Smooth muscle cell (in vitro differentiated cells): Measurements from ENCODE around the gene IGDCC3. TPM values are rescaled to one million over a fixed set of nuclear protein-coding genes. Genes with fewer than 3 reads are reported as not detected.

Experiments
- DNase-seq: peaks from one replicate; lab custom pipeline; 2025; ENCODE audit not compliant: unreplicated experiment; lab: John Stamatoyannopoulos, UW
- H2AFZ ChIP-seq: fragments of 200-600 bp; sonication (generic); 2 replicates; pipeline ENCODE4 v1.6.0; 2016; ENCODE audit warnings: antibody characterized with exemption, low read depth, mild to moderate bottlenecking
- H3F3A ChIP-seq: fragments of 200-600 bp; sonication (generic); 2 replicates; pipeline ENCODE4 v1.6.0; 2017; ENCODE audit warnings: antibody characterized with exemption, low read depth
- H3K27ac ChIP-seq: fragments of 200-600 bp; sonication (generic); 2 replicates; pipeline ENCODE4 v1.5.1; 2016; ENCODE audit warnings: low read depth, mild to moderate bottlenecking
- H3K27me3 ChIP-seq: fragments of 200-600 bp; sonication (generic); 2 replicates; pipeline ENCODE4 v1.6.1; 2016; ENCODE audit warnings: low read depth, mild to moderate bottlenecking
- H3K36me3 ChIP-seq: fragments of 200-600 bp; sonication (generic); 2 replicates; pipeline ENCODE4 v1.5.1; 2016; ENCODE audit warnings: low read depth
- H3K4me1 ChIP-seq: fragments of 200-600 bp; sonication (generic); 2 replicates; pipeline ENCODE4 v1.5.1; 2016; ENCODE audit warnings: low read depth
- H3K4me2 ChIP-seq: fragments of 200-600 bp; sonication (generic); 2 replicates; pipeline ENCODE4 v1.6.0; 2016; ENCODE audit warnings: mild to moderate bottlenecking
- H3K4me3 ChIP-seq: fragments of 200-600 bp; sonication (generic); 2 replicates; pipeline ENCODE4 v1.5.1; 2016; ENCODE audit warnings: mild to moderate bottlenecking
- H3K79me2 ChIP-seq: fragments of 200-600 bp; sonication (generic); 2 replicates; pipeline ENCODE4 v1.6.0; 2016; ENCODE audit warnings: low read depth, mild to moderate bottlenecking
- H3K9ac ChIP-seq: fragments of 200-600 bp; sonication (generic); 2 replicates; pipeline ENCODE4 v1.6.0; 2016; ENCODE audit warnings: low read depth
- H3K9me3 ChIP-seq: fragments of 200-600 bp; sonication (generic); replicated peaks from 2 replicates; pipeline ENCODE4 v1.5.1; 2016; ENCODE audit warnings: low read depth
- H4K20me1 ChIP-seq: fragments of 200-600 bp; sonication (generic); 2 replicates; pipeline ENCODE4 v1.6.0; 2016; ENCODE audit warnings: low read depth
- WGBS: methylation state at CpG from one replicate; pipeline ENCODE4 v1.1.7; 2016; ENCODE audit warnings: low lambda C conversion rate; 5-methylcytosine and 5-hydroxymethylcytosine counted together
- polyA plus RNA-seq: library from polyadenylated mRNA; unstranded; fragments of >200 nt; fragmentation: Nextera tagmentation; extraction: Ambion mirVana; gene quantifications from 2 replicates; pipeline ENCODE4 v1.2.1, GENCODE V29; 2016
- total RNA-seq: library from RNA; depleted of rRNA; stranded (reverse); fragments of >200 nt; gene quantifications from 2 replicates; pipeline ENCODE4 v1.2.3, GENCODE V29; 2014
- TF ChIP-seq, protein P1 (sequence below): fragments of 200-600 bp; sonication (generic); IDR thresholded peaks from 2 replicates; pipeline ENCODE4 v1.5.1; 2017; ENCODE audit warnings: borderline replicate concordance, mild to moderate bottlenecking, antibody characterized with exemption; ENCODE audit not compliant: insufficient read depth, poor library complexity, severe bottlenecking

Gene IGDCC3
- total and polyA plus RNA-seq, 2 experiments from 2014 or later = 3.2 to 5.9 TPM

GRCh38 chr15:65412556-65412955 lies 34.8 kb upstream of the IGDCC3 start:
- Histone ChIP-seq H3K9ac (no peak overlapping the region), H2AFZ (no peak overlapping the region), H4K20me1 (peaks cover 27% of the 10 kb centered on the region), H3F3A (peaks cover 21% of the 10 kb centered on the region), H3K9me3 (no peaks in the 10 kb centered on the region), H3K79me2 (peaks cover 46% of the 10 kb centered on the region), H3K4me1 (peaks cover 52% of the 10 kb centered on the region), H3K27me3 (no peaks in the 10 kb centered on the region), H3K36me3 (no peaks in the 10 kb centered on the region), H3K27ac (no peak overlapping the region), H3K4me2 (no peak overlapping the region), H3K4me3 (no peak overlapping the region)
- TF ChIP-seq, protein P1, sequence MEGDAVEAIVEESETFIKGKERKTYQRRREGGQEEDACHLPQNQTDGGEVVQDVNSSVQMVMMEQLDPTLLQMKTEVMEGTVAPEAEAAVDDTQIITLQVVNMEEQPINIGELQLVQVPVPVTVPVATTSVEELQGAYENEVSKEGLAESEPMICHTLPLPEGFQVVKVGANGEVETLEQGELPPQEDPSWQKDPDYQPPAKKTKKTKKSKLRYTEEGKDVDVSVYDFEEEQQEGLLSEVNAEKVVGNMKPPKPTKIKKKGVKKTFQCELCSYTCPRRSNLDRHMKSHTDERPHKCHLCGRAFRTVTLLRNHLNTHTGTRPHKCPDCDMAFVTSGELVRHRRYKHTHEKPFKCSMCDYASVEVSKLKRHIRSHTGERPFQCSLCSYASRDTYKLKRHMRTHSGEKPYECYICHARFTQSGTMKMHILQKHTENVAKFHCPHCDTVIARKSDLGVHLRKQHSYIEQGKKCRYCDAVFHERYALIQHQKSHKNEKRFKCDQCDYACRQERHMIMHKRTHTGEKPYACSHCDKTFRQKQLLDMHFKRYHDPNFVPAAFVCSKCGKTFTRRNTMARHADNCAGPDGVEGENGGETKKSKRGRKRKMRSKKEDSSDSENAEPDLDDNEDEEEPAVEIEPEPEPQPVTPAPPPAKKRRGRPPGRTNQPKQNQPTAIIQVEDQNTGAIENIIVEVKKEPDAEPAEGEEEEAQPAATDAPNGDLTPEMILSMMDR = no peak
- WGBS = 53% methylated on average over 1 of the region's 1 CpG
- DNase-seq = no peak

DNA sequence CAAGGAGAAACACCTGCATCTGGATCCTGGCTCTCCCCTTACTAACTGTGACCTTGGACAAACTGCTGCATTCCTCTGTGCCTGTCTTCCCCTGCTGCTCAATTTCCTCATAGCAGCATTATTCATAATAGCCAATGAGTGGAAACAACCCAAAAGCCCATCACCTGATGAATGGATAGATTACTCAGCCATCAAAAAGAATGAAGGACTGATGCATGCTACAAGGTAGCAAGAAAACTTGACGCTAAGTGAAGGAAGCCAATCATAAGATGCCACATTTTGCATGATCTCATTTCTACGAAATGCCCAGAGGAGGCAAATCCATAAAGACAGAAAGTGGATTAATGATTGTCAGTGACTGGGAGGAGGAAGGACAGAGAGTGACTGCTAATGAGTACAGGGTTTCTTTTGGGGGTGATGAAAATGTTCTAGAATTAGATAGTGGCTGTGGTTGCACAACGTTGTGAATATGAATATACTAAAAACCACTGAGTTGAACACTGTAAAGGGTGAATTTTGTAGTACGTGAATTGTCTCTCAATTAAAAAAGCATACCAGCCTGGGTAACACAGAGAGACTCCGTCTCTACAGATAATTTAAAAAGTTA lies 33.8 kb upstream of the IGDCC3 start:
- DNase-seq = no peak
- no peak overlapping the region for H3K4me2 ChIP-seq
- H3K9me3 ChIP-seq = no peaks in the 10 kb centered on the region
- peak overlapping the region; percentile 2 for H3K27ac ChIP-seq
- H3K27me3 ChIP-seq = no peaks in the 10 kb centered on the region
- 71% methylated on average over 5 of the region's 5 CpGs for WGBS
- peaks cover 43% of the 10 kb centered on the region for H3K4me1 ChIP-seq
- H3K4me3 ChIP-seq = no peak overlapping the region
- H3K79me2 ChIP-seq = peaks cover 52% of the 10 kb centered on the region
- peaks cover 27% of the 10 kb centered on the region for H4K20me1 ChIP-seq
- TF ChIP-seq, protein P1 = no peak
- peaks cover 13% of the 10 kb centered on the region for H3F3A ChIP-seq
- no peaks in the 10 kb centered on the region for H3K36me3 ChIP-seq
- H2AFZ ChIP-seq = no peak overlapping the region
- no peak overlapping the region for H3K9ac ChIP-seq

- 86% methylated on average over 10 of the region's 10 CpGs for whole genome bisulfite sequencing
- Histone ChIP-seq H4K20me1 (peaks cover 27% of the 10 kb centered on the region), H3K27me3 (no peaks in the 10 kb centered on the region), H3K79me2 (peaks cover 49% of the 10 kb centered on the region), H3F3A (peaks cover 10% of the 10 kb centered on the region), H3K9me3 (no peaks in the 10 kb centered on the region), H3K27ac (no peak overlapping the region), H3K4me2 (no peak overlapping the region), H3K36me3 (no peaks in the 10 kb centered on the region), H3K4me1 (peaks cover 42% of the 10 kb centered on the region), H2AFZ (no peak overlapping the region), H3K4me3 (no peak overlapping the region), H3K9ac (no peak overlapping the region)
- no peak for DNase-seq
- TF ChIP-seq, protein P1 = no peak
These were observed 33.2 kb upstream of the IGDCC3 start for GRCh38 chr15:65410972-65411371.

DNA sequence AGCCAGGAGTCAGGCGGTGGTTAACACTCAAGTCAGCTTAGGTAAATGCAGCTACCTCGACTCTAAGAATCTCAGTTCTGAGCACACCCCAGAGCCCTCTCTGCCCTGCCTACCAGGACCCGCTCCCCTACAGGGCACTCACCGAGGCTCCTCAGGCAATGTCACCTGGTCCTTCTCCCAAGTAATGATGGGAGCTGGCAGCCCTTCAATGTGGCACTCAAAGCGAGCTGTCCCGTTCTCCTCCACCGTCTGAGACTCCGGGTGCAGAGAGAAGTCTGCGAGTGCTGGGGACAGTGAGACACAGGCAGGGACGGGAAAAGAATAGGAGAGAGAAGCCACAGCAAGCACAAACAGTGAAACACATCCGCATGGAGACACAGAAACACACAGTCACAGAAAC lies 32.2 kb upstream of the IGDCC3 start:
- TF ChIP-seq, protein P1 = no peak
- Histone ChIP-seq H3K27me3 (no peaks in the 10 kb centered on the region), H3K9me3 (no peaks in the 10 kb centered on the region), H3K79me2 (peaks cover 49% of the 10 kb centered on the region), H3K36me3 (no peaks in the 10 kb centered on the region), H3F3A (peaks cover 13% of the 10 kb centered on the region), H3K27ac (peak overlapping the region; percentile 94), H4K20me1 (peaks cover 24% of the 10 kb centered on the region), H3K4me1 (peaks cover 43% of the 10 kb centered on the region), H2AFZ (no peak overlapping the region), H3K9ac (no peak overlapping the region), H3K4me2 (no peak overlapping the region), H3K4me3 (no peak overlapping the region)
- 96% methylated on average over 11 of the region's 11 CpGs for WGBS
- no peak for DNase-seq
